Esophagus muscularis mucosa (tissue), 4 donors: ENCODE results near the gene PBX3.

Experiments
- CTCF ChIP-seq, 3 experiments: fragments of 200-600 bp in 2 of 3; fragments of 450-650 bp in 1 of 3; sonication (generic) in 2 of 3; IDR thresholded peaks; one replicate each; pipeline ENCODE4 v1.5.1; 2017 to 2019; ENCODE audit warnings: antibody characterized with exemption in 3 of 3, mild to moderate bottlenecking in 2 of 3, moderate library complexity in 1 of 3
- EP300 ChIP-seq: sonication (generic); formaldehyde crosslinking; IDR thresholded peaks from one replicate; pipeline ENCODE4 v1.6.1; 2017; ENCODE audit warnings: antibody characterized with exemption
- POLR2A ChIP-seq: fragments of 450-650 bp; IDR thresholded peaks from one replicate; pipeline ENCODE4 v1.6.1; 2017; ENCODE audit warnings: antibody characterized with exemption, moderate library complexity, mild to moderate bottlenecking, low read depth

GRCh38 chr9:125863923-125864322, 116.8 kb downstream of the PBX3 start:
- no peak for TF ChIP-seq CTCF (IDR thresholded peaks at IDR 0.05)
- TF ChIP-seq EP300 = no peak
- TF ChIP-seq POLR2A = no peak
